HG02938 (cell line): Measurements from ENCODE around the gene AQP12A.
"Not testable (repeated sequence)": the region's sequence is repeated elsewhere in the genome, so short reads cannot be mapped to it uniquely, and the experiment has no call there.

ENCODE experiments used
- ATAC-seq: cut with Tn5 transposase; IDR thresholded peaks from one replicate; pipeline ENCODE4 v1.9.1; 2021; ENCODE audit warnings: mild to moderate bottlenecking, moderate library complexity; ENCODE audit not compliant: unreplicated experiment

Gene AQP12A

DNA sequence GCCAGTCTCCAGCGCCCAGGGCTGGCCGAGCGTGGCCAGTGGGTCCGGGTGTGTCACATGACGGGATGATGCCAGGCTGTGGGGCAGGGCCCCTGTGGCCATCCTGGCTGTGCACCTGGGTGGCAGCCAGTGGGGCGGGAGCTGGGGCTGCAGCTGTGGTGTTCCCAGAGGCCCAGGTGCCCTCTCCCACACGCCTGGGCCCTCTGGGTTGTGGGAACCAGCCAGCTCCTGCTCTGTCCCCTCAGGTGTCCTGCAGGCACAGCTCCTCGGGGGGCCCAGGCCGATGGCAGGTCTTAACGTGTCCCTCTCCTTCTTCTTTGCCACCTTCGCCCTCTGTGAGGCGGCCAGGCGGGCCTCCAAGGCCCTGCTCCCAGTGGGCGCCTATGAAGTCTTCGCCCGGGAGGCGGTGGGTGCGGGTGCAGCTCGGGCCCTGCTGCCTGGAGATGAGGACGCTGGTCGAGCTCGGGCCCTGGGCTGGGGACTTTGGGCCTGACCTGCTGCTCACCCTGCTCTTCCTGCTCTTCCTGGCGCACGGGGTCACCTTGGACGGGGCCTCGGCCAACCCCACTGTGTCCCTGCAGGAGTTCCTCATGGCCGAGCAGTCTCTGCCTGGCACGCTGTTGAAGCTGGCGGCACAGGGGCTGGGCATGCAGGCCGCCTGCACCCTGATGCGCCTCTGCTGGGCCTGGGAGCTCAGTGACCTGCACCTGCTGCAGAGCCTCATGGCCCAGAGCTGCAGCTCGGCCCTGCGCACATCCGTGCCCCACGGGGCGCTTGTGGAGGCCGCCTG is at the start of gene AQP12A:
TSS of gene AQP12A (plus strand) at position 236 of the 790 bp plus-strand sequence. CDS start at position 284, 48 bp downstream.
- ATAC-seq: not testable (repeated sequence)

DNA sequence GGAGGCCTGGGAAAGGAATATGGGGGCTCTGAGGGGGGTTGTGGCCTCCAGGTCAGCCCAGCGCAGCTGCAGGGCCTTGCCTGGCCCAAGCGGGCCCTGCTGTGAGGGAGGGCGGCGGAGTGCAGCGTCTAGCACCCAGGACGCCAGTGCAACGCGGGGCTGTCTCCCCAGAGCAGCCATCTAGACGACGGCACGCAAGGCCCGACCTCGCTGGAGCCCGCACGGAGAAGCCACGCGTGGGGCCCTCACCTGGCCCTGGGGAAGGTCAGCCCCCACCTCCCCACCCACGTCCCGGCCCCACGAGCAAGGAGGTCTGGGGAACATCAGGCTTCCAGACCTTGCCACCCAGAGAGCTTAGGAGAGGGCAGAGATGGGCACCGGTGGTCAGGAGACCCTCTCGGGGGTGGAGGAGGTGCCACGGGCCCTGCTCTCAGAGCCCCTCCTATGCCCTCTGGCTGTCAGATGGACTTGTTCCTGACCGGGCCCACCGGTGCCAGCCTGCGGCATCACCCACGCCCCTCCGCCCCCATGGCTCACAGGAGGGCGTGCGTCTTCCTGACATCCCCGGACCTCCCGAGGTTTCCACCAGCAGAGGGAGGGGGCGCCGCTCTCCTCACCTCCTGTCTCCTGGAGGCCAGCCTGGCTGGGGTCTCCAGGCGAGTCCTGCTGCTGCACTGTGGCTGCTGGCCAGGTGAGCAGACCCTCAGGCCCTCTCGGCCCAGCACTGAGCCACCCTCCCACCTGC is 49.4 kb upstream of the AQP12A start:
- ATAC-seq: no peak

DNA sequence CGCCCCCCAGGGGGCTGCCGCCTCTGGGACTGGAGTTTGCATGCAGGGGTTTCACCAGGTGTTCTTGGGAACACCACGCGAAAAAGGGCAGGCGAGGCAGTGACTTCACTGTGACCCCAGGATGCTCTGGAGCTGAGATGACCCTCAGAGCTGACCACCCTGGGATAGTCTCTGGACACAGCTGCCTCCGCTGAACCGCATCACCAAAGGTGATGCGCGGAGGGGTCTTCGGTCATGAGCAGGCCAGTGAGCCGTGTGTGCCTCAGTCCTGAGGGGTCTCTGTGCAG is 48.9 kb upstream of the AQP12A start:
- no peak for ATAC-seq

DNA sequence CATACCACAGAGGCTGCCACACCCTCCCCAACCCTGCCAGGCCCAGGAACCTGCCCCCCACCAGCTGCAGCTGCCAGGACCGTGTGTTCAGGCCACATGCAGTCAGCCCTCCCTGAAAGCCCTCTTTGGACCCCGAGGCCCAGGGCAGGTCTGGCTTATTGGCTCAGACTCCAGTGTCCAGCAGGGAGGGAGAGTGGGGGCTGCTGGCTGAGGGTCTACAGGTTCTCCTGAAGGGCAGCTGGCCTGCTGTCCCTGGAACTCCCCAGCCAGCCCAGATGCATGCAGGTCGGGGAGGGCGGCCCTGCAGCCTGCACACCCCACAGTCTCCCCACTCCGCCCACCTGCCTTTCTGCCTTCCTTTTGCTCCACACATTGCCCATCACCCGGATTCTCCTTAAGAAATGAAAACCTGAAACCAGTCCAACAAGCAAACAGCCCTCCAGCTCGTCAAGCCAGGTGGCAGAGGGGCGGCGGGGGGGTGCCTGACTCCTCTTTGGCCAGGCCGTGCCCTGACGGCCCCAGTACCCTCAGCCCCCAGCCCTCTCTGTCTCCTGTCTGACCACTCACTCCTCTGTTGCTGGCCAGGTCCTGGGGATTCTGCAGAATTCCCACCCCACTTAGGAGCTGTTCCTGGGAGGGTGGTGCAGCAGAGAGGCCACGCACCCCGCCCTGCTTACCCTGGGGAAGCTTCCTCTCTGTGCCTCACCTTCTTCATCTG is 48.4 kb upstream of the AQP12A start:
- no peak for ATAC-seq

- ATAC-seq: no peak
Measured at GRCh38 chr2:240643811-240644150, 47.9 kb upstream of the AQP12A start.

DNA sequence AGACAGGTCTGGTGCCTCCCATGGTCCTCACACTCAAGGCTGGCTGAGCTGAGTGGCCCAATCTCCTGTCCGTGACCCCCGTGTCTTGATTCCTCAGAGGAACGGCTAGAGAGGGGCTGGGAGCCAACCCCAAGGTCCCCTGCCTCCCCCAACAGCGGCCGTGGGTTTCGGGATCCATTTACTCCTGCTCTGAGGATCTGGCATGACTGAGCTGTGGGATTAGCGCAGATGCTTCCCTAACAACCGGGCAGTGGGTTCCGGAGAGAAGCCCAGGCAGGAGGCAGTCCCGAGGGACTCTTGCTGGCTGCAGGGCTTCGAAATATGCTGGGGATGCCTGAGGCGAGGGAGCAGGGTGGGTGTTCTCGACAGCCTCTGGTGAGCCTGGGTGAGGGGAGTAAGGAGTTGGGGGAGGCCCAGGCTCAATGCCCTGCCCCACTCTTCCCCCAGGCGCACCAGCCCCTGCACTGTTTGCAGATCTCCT is 47.5 kb upstream of the AQP12A start:
- no peak for ATAC-seq

- ATAC-seq: no peak
Measured at GRCh38 chr2:240644859-240645301, 46.8 kb upstream of the AQP12A start.

DNA sequence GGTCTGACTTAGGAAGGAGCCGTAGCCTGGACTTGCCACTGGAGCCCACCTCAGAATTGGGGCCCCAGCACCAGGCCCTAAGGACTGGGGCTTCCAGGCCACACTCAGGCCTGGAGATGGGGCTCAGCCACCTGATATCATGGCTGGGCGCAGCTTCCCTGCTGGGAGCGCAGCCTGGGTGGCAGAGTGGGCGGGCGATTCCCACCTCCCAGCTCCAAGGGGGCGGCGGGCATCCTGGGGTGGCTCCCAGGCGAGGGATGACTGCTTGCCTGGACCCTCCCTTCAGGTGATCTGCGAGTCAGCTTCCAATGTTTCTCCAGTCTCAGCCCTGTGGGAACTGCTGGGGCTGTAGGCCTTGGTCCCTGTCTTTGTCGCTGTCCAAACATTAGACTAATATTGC is 46.3 kb upstream of the AQP12A start:
- no peak for ATAC-seq

DNA sequence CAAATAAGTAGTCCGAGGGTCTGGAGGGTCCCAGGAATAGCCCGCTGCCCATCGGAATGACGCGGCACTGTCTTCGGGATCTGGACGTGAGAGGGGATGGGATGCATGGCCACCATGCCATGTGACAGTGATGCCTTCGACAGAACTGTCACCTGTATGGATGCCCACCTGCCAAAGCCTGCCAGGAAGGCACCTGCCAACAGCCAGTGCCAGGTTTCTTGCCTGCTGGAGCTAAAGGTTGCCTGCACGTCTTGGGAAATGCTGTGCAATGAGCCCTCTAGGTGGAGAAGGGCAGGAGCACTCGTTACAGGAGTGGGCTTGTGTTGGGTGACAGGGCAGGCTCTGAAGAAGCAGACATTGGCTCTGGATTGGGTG is 45.9 kb upstream of the AQP12A start:
- ATAC-seq: no peak

GRCh38 chr2:240646176-240646899 is 45.3 kb upstream of the AQP12A start:
- ATAC-seq: no peak

DNA sequence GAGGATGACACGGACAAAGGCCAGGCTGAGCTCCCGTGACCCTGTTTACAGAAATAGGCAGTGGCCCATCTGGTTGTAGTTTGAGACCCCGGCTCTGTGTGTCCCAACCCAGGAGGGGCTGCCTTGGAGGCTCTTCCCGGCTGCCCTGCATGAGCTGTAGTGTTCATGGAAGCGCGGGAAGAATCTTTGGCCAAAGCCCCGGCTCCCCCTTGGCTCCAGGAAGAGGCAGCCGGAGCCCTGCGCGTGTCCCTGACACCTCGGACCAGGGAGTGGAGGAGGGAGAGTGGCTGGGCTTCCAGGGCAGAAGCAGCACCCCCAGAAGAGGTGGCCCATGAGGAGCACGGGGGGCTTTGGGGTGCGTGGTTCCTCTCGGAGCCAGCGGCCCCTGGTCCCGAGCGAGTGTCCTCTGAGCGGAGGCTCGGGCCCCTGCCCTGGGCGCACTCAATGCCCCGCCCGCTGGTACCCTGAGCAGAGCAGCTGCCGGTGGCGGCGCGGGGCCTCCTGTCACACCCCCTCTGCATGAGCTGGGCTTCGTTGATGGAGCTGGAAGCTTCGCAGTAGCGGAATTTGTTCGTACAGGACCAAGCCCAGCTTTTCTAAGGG is 44.7 kb upstream of the AQP12A start:
- ATAC-seq: no peak

- ATAC-seq: no peak
Measured at GRCh38 chr2:240647503-240648154, 44.0 kb upstream of the AQP12A start.

- ATAC-seq: no peak
Measured at GRCh38 chr2:240648155-240648649, 43.5 kb upstream of the AQP12A start.

GRCh38 chr2:240648650-240649275 is 42.9 kb upstream of the AQP12A start:
- no peak for ATAC-seq

- ATAC-seq: no peak
Measured at GRCh38 chr2:240649331-240649730, 42.3 kb upstream of the AQP12A start.

- no peak for ATAC-seq
Measured at GRCh38 chr2:240650254-240650965, 41.3 kb upstream of the AQP12A start.

DNA sequence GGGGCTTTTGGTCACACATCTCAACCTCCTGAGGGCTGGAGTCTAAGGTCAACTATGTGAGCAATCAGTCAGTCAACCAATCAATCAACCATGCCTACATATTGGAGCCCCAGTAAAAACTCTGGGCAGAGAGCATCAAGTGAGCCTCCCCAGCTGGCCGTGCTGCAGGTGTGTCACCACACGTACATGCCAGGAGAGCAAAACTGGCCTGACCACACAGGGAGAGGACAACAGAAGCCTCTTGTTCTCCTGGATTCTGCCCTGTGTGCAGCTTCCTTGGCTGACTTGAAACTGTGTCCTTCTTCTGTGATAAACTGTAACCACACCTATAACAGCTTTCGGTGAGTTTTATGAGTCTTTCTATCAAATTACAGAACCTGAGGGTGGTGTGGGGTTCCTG is 40.5 kb upstream of the AQP12A start:
- ATAC-seq: no peak

GRCh38 chr2:240655931-240656886 is 35.5 kb upstream of the AQP12A start:
- no peak for ATAC-seq
